Measurements from ENCODE around the gene AOPEP.
"Not testable (repeated sequence)": the region's sequence is repeated elsewhere in the genome, so short reads cannot be mapped to it uniquely, and the experiment has no call there.

The AOPEP gene

DNA sequence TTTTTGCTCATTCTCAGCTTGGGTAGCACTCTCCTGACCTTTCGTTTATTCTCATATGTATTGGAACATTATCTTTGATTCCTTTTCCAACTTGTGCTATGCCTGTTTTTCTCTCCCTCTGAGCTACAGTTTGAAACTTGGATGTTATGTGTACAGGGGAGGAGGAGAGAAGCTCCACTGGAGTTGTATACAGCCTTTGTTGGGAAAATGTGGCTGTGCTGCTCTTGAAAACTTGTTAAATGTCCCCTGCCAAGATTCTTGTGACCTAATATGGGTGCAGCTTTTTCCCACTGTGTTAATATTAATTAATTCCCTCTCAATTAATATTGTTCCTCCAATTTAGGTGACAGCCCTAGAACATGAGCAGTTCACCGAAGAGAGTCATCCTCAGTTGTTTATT is 235.4 kb downstream of the AOPEP start:
- Histone ChIP-seq H3K4me3 (ENCODE audit: low read length) (no peak overlapping the region), H3K27me3 (ENCODE audit: control insufficient read depth, insufficient read depth, low read length) (no peaks in the 10 kb centered on the region), H3K36me3 (ENCODE audit: control insufficient read depth, insufficient read depth, low read length) (no peaks in the 10 kb centered on the region), H3K27ac (ENCODE audit: low read depth, low read length) (no peak overlapping the region), H3K9ac (ENCODE audit: low read length) (no peak overlapping the region), H3K4me1 (ENCODE audit: control insufficient read depth, insufficient read depth, low read length) (no peaks in the 10 kb centered on the region)

DNA sequence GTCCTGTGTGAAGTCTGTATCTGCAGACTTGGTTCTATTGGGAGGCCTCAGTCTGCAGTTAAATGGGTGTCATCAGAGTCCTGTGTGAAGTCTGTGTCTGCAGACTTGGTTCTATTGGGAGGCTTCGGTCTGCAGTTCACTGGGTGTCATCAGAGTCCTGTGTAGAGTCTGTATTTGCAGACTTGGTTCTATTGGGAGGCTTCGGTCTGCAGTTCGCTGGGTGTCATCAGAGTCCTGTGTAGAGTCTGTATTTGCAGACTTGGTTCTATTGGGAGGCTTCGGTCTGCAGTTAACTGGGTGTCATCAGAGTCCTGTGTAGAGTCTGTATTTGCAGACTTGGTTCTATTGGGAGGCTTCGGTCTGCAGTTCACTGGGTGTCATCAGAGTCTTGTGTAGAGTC is 239.1 kb downstream of the AOPEP start:
- H3K4me3 ChIP-seq (ENCODE audit: low read length); H3K4me1 ChIP-seq (ENCODE audit: control insufficient read depth, insufficient read depth, low read length); H3K27ac ChIP-seq (ENCODE audit: low read depth, low read length); H3K36me3 ChIP-seq (ENCODE audit: control insufficient read depth, insufficient read depth, low read length); H3K27me3 ChIP-seq (ENCODE audit: control insufficient read depth, insufficient read depth, low read length); H3K9ac ChIP-seq (ENCODE audit: low read length): not testable (repeated sequence)

DNA sequence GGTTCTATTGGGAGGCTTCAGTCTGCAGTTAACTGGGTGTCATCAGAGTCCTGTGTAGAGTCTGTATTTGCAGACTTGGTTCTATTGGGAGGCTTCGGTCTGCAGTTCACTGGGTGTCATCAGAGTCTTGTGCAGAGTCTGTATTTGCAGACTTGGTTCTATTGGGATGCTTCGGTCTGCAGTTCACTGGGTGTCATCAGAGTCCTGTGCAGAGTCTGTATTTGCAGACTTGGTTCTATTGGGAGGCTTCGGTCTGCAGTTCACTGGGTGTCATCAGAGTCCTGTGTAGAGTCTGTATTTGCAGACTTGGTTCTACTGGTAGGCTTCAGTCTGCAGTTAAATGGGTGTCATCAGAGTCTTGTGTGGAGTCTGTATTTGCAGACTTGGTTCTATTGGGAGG is 239.5 kb downstream of the AOPEP start:
- not testable (repeated sequence) for H3K36me3 ChIP-seq (ENCODE audit: control insufficient read depth, insufficient read depth, low read length); H3K4me3 ChIP-seq (ENCODE audit: low read length); H3K9ac ChIP-seq (ENCODE audit: low read length); H3K4me1 ChIP-seq (ENCODE audit: control insufficient read depth, insufficient read depth, low read length); H3K27ac ChIP-seq (ENCODE audit: low read depth, low read length); H3K27me3 ChIP-seq (ENCODE audit: control insufficient read depth, insufficient read depth, low read length)

DNA sequence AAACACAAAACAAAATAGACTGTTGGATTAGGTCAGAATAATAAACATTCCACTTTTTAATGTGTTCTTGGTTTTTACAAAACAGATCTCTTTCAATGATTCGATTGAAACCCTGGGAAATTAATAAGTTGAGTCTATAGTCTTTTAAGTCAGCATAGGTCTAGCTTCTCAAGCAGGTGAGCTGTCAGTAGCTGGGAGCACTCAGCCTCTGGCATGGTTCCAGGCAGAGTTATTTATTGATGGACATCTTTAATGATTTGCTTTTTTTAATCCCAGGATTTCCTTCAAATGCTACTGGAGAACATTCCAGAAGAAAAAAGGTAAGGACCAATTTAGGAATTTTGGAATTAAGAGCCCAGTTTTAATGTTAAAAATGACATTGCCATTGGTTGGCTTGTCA is 241.0 kb downstream of the AOPEP start:
- Histone ChIP-seq H3K9ac (ENCODE audit: low read length) (no peak overlapping the region), H3K27me3 (ENCODE audit: control insufficient read depth, insufficient read depth, low read length) (no peaks in the 10 kb centered on the region), H3K27ac (ENCODE audit: low read depth, low read length) (no peak overlapping the region), H3K4me3 (ENCODE audit: low read length) (no peak overlapping the region), H3K4me1 (ENCODE audit: control insufficient read depth, insufficient read depth, low read length) (no peaks in the 10 kb centered on the region), H3K36me3 (ENCODE audit: control insufficient read depth, insufficient read depth, low read length) (no peaks in the 10 kb centered on the region)

DNA sequence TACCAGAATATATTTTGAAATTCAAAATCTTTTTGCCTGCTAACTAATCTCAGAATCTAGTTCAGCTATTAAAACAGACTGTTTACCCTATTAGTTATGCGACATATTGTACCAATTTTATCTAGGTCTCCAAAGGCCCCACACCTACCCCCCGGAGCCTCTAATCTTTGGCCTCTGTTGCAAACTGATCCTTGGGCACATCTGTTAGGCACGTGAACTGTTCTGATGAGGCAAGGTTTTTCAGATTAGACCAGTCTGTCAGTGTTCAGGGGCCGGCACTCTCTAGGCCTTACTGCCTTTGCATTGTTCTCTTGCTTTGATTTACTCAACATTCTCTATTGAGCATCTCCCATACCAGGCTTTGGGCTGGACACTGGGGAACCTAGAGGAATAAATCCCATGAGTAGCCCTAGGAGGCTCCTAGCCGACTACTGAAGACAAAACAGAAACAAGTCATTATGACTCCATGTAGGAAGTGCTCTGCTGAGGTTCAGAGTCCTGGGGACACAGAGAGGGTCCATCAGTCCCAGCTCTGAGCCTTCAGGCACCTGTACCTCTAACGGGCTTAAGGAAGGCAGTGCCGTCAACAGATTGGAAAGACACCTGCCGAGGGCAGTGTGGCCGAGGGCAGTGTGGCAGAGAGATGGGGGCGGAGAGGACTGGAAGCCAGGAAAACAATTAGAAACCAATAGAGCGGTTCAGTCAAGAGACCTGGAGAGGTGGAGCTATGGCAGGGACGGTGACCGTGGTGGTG is 245.1 kb downstream of the AOPEP start:
- Histone ChIP-seq H3K4me1 (ENCODE audit: control insufficient read depth, insufficient read depth, low read length) (no peaks in the 10 kb centered on the region), H3K4me3 (ENCODE audit: low read length) (no peak overlapping the region), H3K27me3 (ENCODE audit: control insufficient read depth, insufficient read depth, low read length) (no peaks in the 10 kb centered on the region), H3K27ac (ENCODE audit: low read depth, low read length) (no peak overlapping the region), H3K36me3 (ENCODE audit: control insufficient read depth, insufficient read depth, low read length) (no peaks in the 10 kb centered on the region), H3K9ac (ENCODE audit: low read length) (no peak overlapping the region)

DNA sequence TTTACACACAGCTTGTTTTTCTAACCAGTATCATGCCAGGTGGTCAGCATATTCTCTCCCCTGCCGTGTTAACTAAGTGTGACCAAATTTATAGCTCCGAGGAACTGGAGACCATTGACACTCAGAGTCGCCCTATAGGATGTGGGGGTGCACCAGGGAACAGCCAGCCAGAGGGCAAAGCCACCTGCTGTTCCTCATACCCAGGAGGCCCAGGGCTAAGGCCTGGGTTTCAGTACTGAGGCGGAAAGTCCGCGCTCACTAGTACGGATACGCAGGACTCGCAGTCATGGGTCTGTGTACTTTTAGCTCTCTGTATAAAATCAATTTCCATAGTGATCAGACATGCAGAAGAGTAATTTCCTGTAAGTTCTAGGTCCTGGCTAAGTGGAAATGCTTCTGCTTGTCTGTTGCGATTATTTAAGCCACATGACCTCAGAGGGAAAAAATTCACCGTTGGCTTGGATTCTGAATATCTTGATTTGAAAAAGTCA is 247.0 kb downstream of the AOPEP start:
- Histone ChIP-seq H3K27ac (ENCODE audit: low read depth, low read length) (no peak overlapping the region), H3K27me3 (ENCODE audit: control insufficient read depth, insufficient read depth, low read length) (no peaks in the 10 kb centered on the region), H3K36me3 (ENCODE audit: control insufficient read depth, insufficient read depth, low read length) (no peaks in the 10 kb centered on the region), H3K4me3 (ENCODE audit: low read length) (no peak overlapping the region), H3K9ac (ENCODE audit: low read length) (no peak overlapping the region), H3K4me1 (ENCODE audit: control insufficient read depth, insufficient read depth, low read length) (no peaks in the 10 kb centered on the region)

DNA sequence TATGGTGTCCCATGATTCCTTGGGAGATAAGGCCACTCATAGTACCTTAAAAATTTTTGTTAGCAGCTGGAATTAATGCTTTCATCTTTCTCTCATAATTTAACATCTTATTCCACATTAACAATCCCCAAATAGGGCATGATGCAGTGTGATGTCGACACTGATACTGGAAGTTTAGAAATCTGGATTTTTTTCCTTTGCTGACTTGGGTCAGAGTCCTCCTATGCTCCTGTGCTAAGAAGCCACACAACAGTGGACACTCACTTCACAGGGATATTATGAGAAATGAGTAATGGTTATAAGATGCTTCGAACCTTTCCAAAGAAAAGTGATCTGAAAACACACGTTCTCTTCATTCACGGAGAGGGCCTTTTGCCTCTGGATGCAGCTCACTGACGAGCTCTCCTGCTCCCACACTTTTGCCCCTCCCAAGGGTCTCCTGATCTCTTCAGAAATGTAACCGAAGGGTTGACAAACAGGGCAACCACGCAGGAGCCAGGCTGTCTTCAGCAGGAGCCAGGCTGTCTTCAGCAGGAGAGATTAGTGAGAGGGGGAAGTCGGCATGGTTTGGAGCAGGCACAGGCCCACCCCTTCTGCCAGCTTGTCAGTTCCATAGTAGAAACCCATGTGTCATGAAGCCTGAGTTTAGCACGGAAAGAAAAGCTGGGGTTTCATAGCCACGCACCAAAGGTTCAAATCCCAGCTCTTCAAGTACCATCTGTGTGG is 247.8 kb downstream of the AOPEP start:
- Histone ChIP-seq H3K9ac (ENCODE audit: low read length) (no peak overlapping the region), H3K4me3 (ENCODE audit: low read length) (no peak overlapping the region), H3K4me1 (ENCODE audit: control insufficient read depth, insufficient read depth, low read length) (no peaks in the 10 kb centered on the region), H3K27ac (ENCODE audit: low read depth, low read length) (no peak overlapping the region), H3K27me3 (ENCODE audit: control insufficient read depth, insufficient read depth, low read length) (no peaks in the 10 kb centered on the region), H3K36me3 (ENCODE audit: control insufficient read depth, insufficient read depth, low read length) (no peaks in the 10 kb centered on the region)

DNA sequence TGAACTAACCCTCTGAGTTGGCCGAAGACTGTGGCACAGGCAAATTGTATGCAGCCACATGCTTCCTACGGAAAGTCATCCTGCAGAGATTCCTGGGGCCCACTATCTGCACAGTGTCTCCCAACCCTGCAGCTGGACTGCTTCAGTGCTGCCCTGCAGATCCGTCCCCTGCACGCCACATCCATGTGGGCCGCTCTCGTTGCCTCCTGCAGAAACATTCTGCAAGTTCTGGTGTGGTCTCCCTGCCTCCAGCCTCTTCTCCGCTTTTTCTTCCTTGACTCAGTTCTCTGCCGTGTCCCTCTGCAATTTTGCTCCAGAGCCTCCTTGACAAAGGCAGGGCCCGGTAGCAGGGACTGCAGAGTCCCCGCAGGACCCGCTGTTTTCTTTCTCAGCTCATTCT is 249.0 kb downstream of the AOPEP start:
- H3K9ac ChIP-seq (ENCODE audit: low read length): no peak overlapping the region
- H3K36me3 ChIP-seq (ENCODE audit: control insufficient read depth, insufficient read depth, low read length): no peaks in the 10 kb centered on the region

DNA sequence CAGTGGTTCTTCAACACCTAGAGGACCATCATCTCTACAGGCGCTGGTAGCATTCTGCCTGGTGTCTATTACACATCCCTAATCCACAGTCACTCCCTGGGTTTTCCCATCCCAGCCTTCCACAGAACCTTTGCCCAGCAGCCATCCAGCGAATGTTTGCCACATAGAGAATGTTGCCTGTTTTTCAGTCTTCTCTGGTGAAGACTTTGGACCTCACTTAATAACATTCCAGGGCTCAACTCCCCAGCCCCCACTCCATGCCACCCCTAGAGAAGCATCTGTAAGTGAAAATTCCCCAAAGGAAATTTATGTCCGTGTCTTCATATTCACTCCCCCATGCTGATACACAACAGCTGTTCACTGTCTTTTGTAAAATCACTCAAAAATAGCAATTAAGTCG is 249.6 kb downstream of the AOPEP start:
- no peaks in the 10 kb centered on the region for H3K36me3 ChIP-seq (ENCODE audit: control insufficient read depth, insufficient read depth, low read length)
- H3K27me3 ChIP-seq (ENCODE audit: control insufficient read depth, insufficient read depth, low read length): no peaks in the 10 kb centered on the region
- H3K9ac ChIP-seq (ENCODE audit: low read length): no peak overlapping the region
- H3K27ac ChIP-seq (ENCODE audit: low read depth, low read length): no peak overlapping the region
- no peak overlapping the region for H3K4me3 ChIP-seq (ENCODE audit: low read length)
- no peaks in the 10 kb centered on the region for H3K4me1 ChIP-seq (ENCODE audit: control insufficient read depth, insufficient read depth, low read length)

More for the DNA sequence above, 249.0 kb downstream of the AOPEP start:
- no peak overlapping the region for H3K4me3 ChIP-seq (ENCODE audit: low read length)
- H3K4me1 ChIP-seq (ENCODE audit: control insufficient read depth, insufficient read depth, low read length): no peaks in the 10 kb centered on the region
- H3K27ac ChIP-seq (ENCODE audit: low read depth, low read length): no peak overlapping the region
- no peaks in the 10 kb centered on the region for H3K27me3 ChIP-seq (ENCODE audit: control insufficient read depth, insufficient read depth, low read length)

DNA sequence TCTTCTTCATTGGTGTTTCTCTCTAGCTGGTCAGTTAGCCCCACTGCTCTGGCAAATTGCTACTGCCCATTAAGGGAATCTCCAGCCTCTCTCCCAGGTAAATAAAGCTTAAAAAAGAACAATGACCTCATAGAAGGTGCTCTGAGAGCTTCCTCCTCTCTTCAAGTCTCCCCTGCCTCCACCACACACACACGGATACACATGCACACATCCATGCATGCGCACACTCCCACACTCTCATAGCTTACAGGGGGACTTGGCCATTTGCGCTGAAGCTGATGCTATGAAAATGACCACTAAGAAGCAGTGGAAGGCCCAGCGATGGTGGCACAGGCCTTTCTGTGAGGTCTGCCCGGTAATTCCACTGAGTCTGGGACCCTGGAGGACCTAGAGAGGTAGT is 250.9 kb downstream of the AOPEP start:
- no peaks in the 10 kb centered on the region for H3K36me3 ChIP-seq (ENCODE audit: control insufficient read depth, insufficient read depth, low read length)
- H3K9ac ChIP-seq (ENCODE audit: low read length): no peak overlapping the region
- H3K4me3 ChIP-seq (ENCODE audit: low read length): no peak overlapping the region
- H3K27me3 ChIP-seq (ENCODE audit: control insufficient read depth, insufficient read depth, low read length): no peaks in the 10 kb centered on the region
- H3K27ac ChIP-seq (ENCODE audit: low read depth, low read length): no peak overlapping the region
- no peaks in the 10 kb centered on the region for H3K4me1 ChIP-seq (ENCODE audit: control insufficient read depth, insufficient read depth, low read length)

DNA sequence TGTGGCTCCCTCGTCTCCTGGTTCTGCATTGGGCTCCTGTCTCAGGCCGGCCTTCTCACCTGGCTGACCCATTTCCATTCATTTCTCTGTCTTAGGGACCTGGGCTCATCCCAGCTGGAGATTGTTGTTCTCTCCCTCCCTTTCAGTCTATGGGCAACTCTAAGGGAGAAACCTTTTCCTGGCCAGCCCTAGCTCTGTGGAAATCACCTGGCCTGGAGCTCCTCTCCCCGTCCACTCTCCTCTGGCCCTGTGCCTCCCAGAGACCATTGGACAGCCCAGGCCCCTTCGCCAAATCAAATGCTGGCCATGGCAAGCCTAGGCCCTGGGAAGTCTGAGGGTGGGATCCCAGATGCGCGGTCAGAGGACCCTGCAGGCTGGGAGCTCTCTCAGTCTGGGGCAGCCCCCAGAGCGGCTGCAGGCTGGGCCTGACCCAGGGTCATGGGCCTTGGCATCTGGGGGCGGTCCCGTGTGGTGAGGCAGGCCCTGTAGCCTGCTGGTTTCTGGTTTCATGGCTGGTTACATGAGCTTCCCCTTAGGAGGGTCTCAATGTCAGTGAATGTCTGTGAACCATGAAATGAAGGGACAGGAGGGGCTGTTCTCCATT is 253.5 kb downstream of the AOPEP start:
- H3K4me3 ChIP-seq (ENCODE audit: low read length): no peak overlapping the region
- H3K4me1 ChIP-seq (ENCODE audit: control insufficient read depth, insufficient read depth, low read length): no peaks in the 10 kb centered on the region
- H3K9ac ChIP-seq (ENCODE audit: low read length): no peak overlapping the region
- no peaks in the 10 kb centered on the region for H3K27me3 ChIP-seq (ENCODE audit: control insufficient read depth, insufficient read depth, low read length)
- H3K36me3 ChIP-seq (ENCODE audit: control insufficient read depth, insufficient read depth, low read length): no peaks in the 10 kb centered on the region
- H3K27ac ChIP-seq (ENCODE audit: low read depth, low read length): no peak overlapping the region

DNA sequence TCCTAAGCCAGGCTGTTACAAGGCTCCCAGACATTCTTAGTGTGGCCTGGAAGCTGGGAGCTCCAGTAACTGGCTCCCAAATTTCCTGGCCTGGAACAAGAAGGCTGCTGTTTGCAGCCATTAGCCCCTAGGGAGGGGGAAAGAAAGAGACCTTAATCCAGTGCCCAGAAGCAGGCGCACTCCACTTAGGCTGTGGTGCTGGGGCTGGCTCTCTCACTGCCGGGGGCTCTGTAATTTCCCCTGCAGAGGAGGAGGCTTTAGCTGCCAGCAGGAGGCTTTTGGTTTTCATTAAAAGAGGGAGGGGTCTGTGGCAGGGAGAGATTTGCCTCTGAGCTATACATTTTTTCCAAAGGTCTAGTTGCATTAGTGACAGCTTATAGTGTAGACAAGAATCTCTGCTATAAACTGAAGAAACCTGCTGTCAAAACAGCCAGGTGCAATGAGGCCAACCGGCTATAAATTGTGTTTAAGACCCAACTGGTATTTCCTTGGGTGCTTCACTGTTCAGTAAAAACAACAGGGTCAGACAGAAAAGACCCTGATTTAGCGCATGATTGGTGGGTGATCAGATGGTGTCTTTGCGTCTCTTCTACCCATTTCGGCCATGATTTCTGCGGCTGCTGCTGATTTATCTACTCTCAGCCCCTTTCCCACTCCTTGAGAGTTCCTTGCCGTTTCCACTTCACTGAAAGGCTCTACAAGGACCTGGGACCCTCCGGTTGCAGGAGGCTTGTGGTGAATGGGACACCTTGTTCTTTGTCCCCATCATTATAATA is 254.6 kb downstream of the AOPEP start:
- H3K27me3 ChIP-seq (ENCODE audit: control insufficient read depth, insufficient read depth, low read length): no peaks in the 10 kb centered on the region
- H3K4me1 ChIP-seq (ENCODE audit: control insufficient read depth, insufficient read depth, low read length): no peaks in the 10 kb centered on the region
- H3K36me3 ChIP-seq (ENCODE audit: control insufficient read depth, insufficient read depth, low read length): no peaks in the 10 kb centered on the region
- no peak overlapping the region for H3K9ac ChIP-seq (ENCODE audit: low read length)
- no peak overlapping the region for H3K4me3 ChIP-seq (ENCODE audit: low read length)
- no peak overlapping the region for H3K27ac ChIP-seq (ENCODE audit: low read depth, low read length)

All from rectal smooth muscle tissue (tissue), 1 donor.